ENCODE results near the gene UBE2Q1. TPM values are rescaled to one million over a fixed set of nuclear protein-coding genes. Genes with fewer than 3 reads are reported as not detected.

UBE2Q1 gene
- total and polyA plus RNA-seq, 10 of the 15 experiments (the other 5 are each of a cell fraction or from before 2014, with no cell fraction given), result 3.9 to 82.6 (median 24.1) TPM

DNA sequence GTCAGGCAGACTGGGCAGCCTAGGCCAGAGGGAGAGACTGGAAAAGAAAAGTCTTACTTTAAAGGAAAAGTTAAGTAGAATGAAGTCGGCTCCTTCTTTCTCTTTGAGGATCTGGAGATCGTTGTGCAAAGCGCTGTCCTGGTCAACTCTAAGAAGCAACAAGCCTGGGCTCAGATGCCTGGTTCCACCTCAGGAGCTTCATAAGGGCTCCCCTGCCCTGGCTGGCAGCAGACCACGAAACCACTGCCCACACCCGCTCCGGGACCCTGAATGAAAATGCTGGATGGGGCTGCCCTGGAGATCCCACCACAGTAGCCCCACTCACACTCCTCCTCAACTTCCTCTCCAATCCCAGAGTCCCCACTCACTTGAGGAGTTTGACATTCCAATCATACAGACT is 6.4 kb downstream of the UBE2Q1 start:
- TF ChIP-seq CBX5 (IDR thresholded peaks at IDR 0.05; ENCODE audit: low read depth) (no peak), CBFB (IDR thresholded peaks at IDR 0.05; ENCODE audit: low read depth) (no peak), PAX5 (IDR thresholded peaks at IDR 0.05; ENCODE audit: borderline replicate concordance, low read depth, low read length) (no peak), SUZ12 (IDR thresholded peaks at IDR 0.05; ENCODE audit: unreplicated experiment) (no peak), NRF1 (conservative IDR thresholded peaks at IDR 0.05; ENCODE audit: low read depth, low read length) (no peak), CREB1 (IDR thresholded peaks at IDR 0.05; ENCODE audit: low read depth) (no peak), SPI1 (IDR thresholded peaks at IDR 0.05; ENCODE audit: borderline replicate concordance, insufficient read depth, low read depth, low read length) (no peak), EGR1 (IDR thresholded peaks at IDR 0.05; ENCODE audit: borderline replicate concordance in 1 of 2, low read depth in 2 of 2, low read length in 2 of 2) (no peak), TBL1XR1 (IDR thresholded peaks at IDR 0.05; ENCODE audit: low read depth, low read length) (no peak)
- TF ChIP-seq, protein P1, sequence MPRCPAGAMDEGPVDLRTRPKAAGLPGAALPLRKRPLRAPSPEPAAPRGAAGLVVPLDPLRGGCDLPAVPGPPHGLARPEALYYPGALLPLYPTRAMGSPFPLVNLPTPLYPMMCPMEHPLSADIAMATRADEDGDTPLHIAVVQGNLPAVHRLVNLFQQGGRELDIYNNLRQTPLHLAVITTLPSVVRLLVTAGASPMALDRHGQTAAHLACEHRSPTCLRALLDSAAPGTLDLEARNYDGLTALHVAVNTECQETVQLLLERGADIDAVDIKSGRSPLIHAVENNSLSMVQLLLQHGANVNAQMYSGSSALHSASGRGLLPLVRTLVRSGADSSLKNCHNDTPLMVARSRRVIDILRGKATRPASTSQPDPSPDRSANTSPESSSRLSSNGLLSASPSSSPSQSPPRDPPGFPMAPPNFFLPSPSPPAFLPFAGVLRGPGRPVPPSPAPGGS (IDR thresholded peaks at IDR 0.05; ENCODE audit: borderline replicate concordance, insufficient read depth, low read depth, low read length, poor library complexity, severe bottlenecking), result no peak
- no peak for ATAC-seq
- Histone ChIP-seq H3K9me3 (replicated peaks; ENCODE audit: control insufficient read depth, insufficient read depth, low read length) (no peaks in the 10 kb centered on the region), H3K4me1 (ENCODE audit: control insufficient read depth, insufficient read depth, low read length) (peaks cover 20% of the 10 kb centered on the region), H3K79me2 (ENCODE audit: control insufficient read depth, insufficient read depth, low read length) (peaks cover 17% of the 10 kb centered on the region), H3K4me2 (ENCODE audit: control insufficient read depth, insufficient read depth) (no peak overlapping the region), H3K27me3 (replicated peaks in 1 of 2; ENCODE audit: control insufficient read depth in 2 of 2, insufficient read depth in 2 of 2, low read length in 1 of 2) (no peaks in the 10 kb centered on the region), H3K36me3 (ENCODE audit: control insufficient read depth in 2 of 2, insufficient read depth in 2 of 2, low read length in 1 of 2) (peaks cover 34 to 53% of the 10 kb centered on the region in 2 experiments), H3K9ac (ENCODE audit: control insufficient read depth, insufficient read depth, low read length) (no peak overlapping the region), H3K4me3 (no peak overlapping the region), H3K27ac (ENCODE audit: control insufficient read depth, insufficient read depth) (no peak overlapping the region), H4K20me1 (ENCODE audit: control insufficient read depth, insufficient read depth) (peaks cover 6% of the 10 kb centered on the region; the same call in 1 of the 2 replicates), H2AFZ (ENCODE audit: control insufficient read depth, low read depth, low read length) (no peak overlapping the region)
- 73% methylated on average over 6 of the region's 6 CpGs for WGBS (ENCODE audit: insufficient coverage, insufficient replicate concordance, low lambda C conversion rate, missing lambda C conversion rate)
- ChIA-PET CTCF (interaction anchor here (5.2 kb wide), 1 partner anchor 71 kb away, joined by 49 read pairs; no protein-coding TSS in a partner anchor), SMC1A (ENCODE audit: uncharacterized antibody, unreplicated experiment) (interaction anchor here (0.9 to 2.9 kb wide), 2 partner anchors 72 to 85 kb away, joined by 3 to 20 read pairs; no protein-coding TSS in a partner anchor), POLR2A (no interaction called here), RAD21 (ENCODE audit: unreplicated experiment) (no interaction called here)
- no TSS peak for BruUV-seq (replicated peaks)
- in situ Hi-C loops (cut with MboI), result loop anchor here (5.0 kb wide), 1 partner anchor 65 kb away; no protein-coding TSS in a partner anchor
- no peak for FAIRE-seq
- intact Hi-C loops (cut with micrococcal nuclease; ENCODE audit: unreplicated experiment), result no loop called here
- no peak for DNase-seq (ENCODE audit: low read depth, low spot score)

Data from GM12878 (cell line).